GM20431 (cell line): ENCODE results near the gene FBXW4.

Experiments
- in situ Hi-C: fragments of 300-500 bp; cut with MseI, MboI; formaldehyde crosslinking; loops from one replicate; pipeline ENCODE4 v1.15.0; 2020; ENCODE audit warnings: low sequenced_read_pairs; ENCODE audit not compliant: unreplicated experiment

The FBXW4 gene

DNA sequence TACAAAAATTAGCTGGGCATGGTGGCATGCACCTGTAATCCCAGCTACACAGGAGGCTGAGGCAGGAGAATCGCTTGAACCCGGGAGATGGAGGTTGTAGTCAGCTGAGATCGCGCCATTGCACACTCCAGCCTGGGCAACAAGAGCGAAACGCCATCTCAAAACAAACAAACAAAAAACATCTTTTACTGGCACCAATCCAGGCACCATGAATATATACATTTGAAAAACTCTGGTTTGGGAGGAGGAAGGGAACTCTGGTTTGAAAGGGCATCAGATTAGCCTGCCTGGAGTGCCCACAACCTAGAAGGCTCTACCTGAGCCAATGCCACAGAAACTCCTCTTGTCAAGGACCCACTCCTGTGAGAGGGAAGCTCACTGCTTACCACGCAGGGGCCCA, 122.8 kb downstream of the FBXW4 start:
- in situ Hi-C loops, result loop anchor here (25.0 kb wide), 1 partner anchor 360 kb away; no protein-coding TSS in a partner anchor

DNA sequence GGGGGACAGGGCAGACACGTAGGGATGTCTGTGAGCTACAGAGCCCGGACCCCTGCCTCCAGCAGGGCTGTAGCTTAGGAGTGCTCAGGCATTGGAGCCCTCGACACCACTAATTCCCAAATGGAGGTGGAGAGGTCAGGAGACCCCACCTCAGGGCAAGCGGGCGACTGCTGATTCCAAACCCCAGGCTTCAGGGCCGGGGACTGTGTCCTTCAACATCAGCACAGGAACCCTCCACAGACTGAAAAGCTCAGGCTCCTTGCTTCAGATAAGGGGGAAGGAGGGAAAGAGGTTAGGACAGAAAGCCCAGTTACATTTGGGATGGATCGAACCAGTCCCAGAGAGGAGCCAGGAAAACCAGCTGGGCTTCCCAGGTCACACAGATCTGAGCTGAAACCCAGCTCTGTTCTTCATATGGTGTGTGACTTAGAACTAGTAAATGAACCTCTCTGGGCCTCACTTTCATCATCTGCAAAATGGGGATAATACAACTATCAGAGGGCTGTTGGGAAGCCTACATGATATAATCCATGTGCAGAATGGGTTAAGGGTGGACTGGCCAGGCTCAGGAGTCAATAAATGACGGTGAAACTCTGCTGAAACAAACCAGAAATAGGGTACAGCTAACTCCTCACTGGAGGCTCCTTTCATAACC, 123.6 kb downstream of the FBXW4 start:
- in situ Hi-C loops, result loop anchor here (25.0 kb wide), 1 partner anchor 359 kb away; no protein-coding TSS in a partner anchor

DNA sequence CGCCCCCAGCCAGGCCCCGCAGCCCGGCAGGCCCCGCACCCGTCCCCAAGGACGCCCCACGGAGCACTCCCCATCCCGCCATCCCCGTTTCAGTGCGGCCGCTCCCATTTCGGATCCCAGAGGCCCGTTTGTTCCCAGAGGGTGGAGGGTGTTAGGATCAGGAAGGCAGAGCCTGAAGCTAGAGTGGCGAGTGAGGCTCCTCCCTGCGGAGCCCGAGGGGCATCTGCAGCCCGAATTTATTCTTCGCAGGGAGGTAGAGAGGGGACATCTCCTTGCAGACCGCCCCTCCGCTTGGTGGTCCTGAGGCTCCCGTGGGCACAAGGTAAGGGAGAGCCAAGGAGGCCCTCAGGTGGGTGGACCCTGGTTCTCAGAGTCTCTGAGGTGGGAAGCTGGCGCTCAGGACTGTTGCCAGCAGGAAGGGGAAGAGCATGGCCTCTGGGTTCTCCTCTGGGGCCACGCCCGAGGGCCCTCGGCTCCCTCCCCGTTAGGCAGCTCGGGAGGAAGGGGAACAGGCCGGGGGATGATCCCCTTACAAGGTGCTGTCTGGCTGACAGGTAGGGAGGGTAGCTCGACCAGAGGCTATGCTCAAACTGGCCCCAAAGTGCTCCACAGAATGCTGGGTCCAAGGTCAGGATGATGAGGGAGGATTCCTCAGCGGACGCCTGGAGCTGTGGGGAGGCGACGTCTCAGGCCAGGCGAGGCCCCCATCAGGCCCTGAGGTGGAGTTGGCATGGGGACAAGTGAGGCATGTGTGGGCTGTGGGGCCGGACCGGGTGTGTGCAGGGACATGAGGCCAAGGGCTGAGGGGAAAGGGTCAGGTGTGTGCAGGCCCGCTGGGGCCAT, 124.3 kb downstream of the FBXW4 start:
- in situ Hi-C loops, result loop anchor here (25.0 kb wide), 1 partner anchor 358 kb away; no protein-coding TSS in a partner anchor

DNA sequence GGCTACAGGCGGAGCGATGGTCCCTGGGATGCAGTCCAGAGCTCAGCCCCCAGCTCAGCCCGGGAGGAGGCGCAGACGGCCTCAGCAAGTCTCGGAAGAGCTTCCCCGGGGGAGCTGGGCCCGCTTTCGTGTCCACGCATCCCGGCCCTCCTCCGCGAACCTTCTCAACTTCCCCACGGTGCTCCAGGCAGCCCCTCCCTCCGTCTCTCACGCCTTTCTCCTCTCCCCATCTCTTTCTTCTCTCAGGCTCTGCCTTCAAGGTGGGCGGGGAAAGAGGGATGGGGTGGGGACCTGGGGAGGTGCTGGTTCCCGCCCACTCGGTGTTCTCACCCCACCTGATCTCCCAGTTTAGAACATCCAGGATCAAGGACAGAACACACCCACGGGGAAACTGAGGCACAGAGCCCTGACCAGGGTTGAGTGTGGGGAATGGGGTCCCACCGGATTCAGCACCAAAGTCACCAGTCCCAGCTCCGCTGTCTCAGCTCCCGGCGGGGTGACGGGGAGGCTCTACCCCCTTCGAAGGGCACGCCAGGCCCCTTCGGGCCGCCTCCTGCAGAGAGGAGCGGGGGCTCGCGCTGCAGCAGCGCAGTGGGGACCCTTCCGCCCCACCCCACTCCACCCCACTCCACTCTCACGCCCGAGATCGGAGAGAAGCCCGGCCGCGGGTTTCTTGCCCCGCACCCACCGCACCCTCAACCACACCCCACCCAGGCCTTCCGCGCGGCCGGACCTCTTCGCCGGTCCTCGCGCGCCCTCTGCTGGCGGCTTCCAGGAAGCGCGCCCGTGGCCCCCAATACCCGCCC, 125.1 kb downstream of the FBXW4 start:
- in situ Hi-C loops, result loop anchor here (25.0 kb wide), 1 partner anchor 358 kb away; no protein-coding TSS in a partner anchor

DNA sequence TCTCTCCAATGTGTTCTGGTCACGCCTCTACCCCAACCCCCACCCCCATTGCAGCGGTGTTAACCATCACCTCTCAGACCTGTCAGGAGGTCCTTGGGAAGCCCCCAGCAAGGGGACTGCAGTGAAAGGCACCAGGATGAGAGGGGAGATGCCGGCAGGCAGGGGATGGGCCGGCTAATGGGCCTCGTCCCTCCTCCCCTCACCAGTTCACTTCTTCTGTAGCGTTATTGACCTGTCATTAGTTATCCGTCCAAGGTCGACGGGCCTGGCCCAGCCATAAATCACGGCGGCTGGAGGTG, 125.7 kb downstream of the FBXW4 start:
- in situ Hi-C loops, result loop anchor here (25.0 kb wide), 1 partner anchor 357 kb away; no protein-coding TSS in a partner anchor

DNA sequence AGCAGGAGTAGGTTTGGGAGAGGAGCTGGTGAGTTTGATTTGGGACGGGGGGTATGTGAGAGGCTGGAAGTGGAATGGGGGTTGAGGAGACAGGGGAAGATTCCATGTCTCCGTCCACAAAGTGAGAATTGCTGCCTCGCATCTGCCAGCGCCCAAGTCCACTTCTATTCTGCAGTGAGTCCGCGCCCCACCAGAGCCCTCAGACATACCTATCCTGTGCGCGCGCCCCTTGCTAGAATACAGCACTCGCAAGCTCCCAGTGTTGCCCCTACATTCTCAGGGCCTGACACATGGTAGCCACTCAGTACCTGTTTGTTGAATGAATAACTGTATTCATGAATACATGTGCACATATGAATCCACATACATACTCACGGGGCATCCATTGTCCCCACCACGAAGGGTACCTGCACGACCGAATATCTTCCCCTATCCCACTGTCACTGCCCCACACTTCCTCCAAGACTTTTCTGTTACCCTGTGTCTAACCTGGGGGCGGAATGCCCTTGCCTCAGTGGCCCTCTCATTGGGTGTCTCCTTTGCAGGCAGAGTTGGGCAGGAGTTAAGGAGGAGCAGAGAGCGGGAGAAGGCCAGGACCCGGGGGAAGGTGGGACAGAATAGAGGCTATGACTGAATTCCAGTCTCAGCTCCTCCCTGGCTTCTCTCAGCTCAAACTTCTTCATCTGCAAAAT, 126.8 kb downstream of the FBXW4 start:
- in situ Hi-C loops, result loop anchor here (25.0 kb wide), 1 partner anchor 356 kb away; no protein-coding TSS in a partner anchor

DNA sequence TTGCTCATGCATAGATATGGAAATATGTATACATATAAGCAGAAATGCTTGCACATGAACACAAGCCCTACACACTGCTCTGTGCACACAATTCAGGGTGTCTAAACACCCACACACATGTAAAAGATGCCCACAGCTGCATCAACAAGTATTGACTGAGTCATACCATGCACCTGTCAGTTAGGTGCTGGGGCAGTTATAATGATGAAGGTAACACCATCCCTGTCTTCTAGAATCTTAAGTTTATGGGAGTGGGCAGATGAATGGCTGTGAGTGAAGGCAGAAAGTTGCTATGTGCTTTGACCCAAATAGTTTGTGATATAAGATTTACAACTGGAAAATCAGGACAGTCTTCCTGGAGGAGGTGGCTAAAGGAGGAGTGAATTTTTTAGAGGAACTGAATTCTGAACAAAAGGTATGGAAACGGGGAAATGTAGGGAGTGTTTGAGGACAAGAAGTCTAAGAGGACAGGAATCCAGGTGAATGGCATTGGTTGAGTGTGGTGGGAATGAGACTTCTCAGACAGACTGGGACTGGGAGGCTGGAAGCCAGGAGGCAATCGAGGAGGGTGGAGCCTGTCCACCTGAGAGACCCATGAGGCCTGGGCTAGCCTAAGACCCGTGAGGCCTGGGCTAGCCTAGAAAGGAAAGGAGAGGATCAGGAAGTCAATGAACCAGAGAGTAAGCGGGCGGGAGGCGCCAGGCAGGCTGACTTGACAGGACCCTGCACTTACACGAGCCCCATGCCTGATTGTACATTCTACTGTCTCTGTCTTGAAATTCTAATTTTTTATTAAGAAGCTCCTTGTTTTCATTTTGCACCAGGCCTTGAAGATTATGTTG, 127.6 kb downstream of the FBXW4 start:
- in situ Hi-C loops, result loop anchor here (25.0 kb wide), 1 partner anchor 355 kb away; no protein-coding TSS in a partner anchor

DNA sequence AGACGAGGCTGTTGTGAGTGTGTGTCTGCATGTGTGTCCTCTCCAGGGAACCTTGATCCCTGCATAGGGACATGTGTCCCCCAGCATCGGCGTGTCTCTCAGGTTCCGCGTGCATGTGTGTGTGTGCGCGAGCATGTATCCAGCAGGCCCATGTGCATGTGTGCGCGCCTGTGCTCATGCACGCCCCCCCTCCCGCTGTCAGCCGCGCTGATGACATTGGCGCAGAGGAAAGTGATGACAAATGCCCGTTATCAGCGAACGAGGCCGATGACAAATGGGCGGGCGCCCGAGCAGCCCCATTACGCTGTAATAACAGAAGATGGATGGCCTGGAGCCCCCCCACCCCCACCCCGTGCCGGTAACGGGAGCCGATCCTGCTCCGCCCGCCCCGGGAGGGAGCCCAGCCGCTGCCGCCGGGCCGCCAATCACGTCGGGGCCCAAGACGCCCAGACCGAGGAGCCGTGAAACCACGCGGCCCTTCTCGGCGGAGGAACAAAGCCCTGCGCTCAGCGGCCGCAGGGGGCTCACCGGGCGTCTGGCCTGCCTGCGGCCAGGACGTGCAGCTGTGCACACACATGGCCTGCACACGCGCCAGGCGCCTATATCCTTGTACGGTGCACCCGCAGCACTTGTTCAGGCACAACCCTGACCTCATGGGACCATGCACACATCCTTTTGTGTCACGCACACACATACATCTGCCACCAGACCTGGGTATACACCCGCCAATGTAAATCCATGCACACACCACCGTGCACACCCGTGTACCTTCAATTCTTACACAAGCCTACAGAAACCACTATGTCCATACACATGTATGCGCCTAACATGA, 128.4 kb downstream of the FBXW4 start:
- in situ Hi-C loops, result loop anchor here (25.0 kb wide), 1 partner anchor 354 kb away; no protein-coding TSS in a partner anchor

DNA sequence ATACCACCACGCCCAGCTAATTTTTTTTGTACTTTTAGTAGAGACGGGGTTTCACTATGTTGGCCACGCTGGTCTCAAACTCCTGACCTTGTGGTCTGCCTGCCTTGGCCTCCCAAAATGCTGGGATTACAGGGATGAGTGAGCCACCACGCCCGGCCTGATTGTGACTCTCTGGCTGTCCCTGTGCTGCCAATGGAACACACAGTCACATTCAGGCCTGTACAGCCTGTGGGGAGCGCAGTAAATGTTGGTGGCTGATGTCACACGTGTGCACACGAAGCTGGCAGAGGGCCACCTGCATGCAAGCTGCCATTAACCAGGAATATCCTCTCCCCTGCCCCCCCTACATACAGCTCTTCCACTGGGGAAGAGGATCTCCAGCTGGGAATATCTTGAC, 129.0 kb downstream of the FBXW4 start:
- in situ Hi-C loops, result loop anchor here (25.0 kb wide), 1 partner anchor 354 kb away; no protein-coding TSS in a partner anchor

DNA sequence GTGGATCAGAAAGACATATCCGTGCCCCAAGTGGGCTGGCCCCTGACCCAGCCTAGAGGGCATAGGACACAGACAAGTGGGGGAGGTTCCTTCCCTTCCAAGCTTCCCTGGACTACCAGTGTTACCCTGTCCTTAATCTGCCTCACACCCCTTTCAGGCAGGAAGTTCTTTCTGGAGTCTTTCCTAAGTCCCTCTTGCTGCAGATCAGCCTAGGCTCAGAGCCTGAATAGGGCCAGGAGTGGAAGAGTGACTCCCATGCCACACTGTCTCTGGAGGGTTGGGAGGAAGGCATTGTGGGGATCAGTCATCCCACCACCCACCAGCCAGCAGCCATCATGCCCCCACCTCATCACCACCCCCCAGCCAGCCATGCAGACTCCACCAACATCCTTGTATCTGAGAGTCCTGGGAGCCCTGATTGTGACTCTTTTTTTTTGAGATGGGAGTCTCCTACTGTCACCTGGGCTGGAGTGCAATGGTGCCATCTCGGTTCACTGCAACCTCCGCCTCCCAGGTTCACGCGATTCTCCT, 129.5 kb downstream of the FBXW4 start:
- in situ Hi-C loops, result loop anchor here (25.0 kb wide), 1 partner anchor 353 kb away; no protein-coding TSS in a partner anchor

DNA sequence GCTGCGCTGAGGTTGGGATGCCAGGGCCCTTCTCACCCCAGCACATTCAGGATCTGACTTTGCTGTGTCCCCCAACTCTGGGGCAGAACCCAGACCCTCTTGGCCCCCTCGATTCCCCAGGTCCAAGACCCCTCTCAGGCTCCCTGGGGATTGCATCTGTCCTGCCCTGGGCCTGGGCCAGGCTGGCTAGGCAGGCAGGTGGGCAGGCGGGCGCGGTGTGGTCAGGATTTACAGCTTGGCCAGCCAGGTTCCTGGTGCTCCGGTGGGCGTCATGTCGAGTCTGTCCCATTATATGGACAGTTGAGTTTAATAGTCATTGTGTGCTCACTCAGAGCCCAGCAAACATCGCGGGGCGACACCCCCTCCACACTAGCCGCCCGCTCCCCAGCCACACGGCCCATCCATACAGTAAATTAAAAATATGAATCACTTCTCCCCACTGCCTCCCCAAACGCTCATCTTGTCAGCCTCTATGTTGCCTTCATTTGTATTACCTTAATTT, 130.4 kb downstream of the FBXW4 start:
- in situ Hi-C loops, result loop anchor here (25.0 kb wide), 1 partner anchor 352 kb away; no protein-coding TSS in a partner anchor

DNA sequence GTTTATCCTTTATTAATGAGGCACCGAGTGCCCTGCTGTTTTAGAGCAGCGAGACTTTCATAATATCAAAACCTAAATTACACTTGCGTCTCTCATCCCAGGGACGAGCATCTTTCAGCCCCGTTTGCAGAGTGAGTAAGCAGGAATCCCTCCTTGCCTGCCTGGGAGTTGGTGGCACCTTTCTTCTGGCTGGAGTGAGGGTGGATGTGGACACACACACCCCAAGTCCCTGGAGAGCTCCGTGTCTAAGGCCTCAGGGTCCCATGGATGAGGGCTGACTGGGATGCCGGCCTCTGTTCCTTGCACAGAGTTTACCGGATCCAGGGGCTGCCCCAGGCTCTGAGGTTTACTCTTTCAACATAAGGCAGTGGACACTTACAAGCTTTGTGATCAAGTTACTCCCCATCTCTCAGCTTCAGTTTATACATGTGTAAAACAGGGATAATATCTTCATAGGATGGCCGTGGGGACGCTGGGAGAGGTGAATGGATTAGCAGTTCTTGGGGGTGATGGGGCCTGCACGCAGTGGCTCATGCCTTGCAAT, 131.4 kb downstream of the FBXW4 start:
- in situ Hi-C loops, result loop anchor here (25.0 kb wide), 1 partner anchor 351 kb away; no protein-coding TSS in a partner anchor

DNA sequence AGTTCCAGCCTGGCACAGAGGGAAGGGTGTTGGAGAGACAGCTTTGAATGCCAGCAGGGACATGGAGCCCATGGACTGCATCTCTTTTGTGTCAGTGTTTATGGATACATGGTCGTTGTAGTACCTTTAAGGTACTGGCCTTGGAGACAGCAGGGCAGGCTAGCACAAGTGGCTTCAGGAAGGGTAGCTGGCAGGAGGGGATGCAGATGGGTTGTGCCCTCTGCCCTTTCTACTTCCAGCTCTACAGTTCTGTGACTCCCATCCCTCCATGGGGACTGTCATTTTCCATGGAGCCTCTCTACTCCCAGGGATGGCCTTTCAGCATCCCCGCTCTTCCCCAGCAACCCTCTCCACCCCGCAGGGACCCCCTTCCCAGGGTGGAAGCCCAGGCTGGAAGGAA, 132.0 kb downstream of the FBXW4 start:
- in situ Hi-C loops, result loop anchor here (25.0 kb wide), 1 partner anchor 351 kb away; no protein-coding TSS in a partner anchor

DNA sequence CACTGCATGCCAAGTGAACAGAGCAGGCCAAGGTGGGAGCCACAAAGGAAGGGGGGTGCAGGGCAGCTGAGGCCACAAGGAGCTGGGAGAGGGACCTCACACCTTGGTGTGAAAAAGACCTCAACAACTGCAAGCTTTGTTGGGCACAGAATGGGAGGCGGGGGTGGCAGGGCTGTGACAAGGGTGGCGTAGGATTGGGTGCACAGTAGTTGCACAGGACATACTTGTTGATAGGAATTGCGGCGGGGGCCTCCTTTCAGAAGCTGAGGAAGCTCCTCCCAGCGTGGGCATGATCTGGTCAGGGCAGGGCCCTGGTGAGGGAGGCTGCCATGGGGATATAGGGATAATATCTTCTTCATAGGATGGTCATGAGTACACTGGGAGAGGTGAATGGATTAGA, 132.7 kb downstream of the FBXW4 start:
- in situ Hi-C loops, result loop anchor here (25.0 kb wide), 1 partner anchor 350 kb away; no protein-coding TSS in a partner anchor

DNA sequence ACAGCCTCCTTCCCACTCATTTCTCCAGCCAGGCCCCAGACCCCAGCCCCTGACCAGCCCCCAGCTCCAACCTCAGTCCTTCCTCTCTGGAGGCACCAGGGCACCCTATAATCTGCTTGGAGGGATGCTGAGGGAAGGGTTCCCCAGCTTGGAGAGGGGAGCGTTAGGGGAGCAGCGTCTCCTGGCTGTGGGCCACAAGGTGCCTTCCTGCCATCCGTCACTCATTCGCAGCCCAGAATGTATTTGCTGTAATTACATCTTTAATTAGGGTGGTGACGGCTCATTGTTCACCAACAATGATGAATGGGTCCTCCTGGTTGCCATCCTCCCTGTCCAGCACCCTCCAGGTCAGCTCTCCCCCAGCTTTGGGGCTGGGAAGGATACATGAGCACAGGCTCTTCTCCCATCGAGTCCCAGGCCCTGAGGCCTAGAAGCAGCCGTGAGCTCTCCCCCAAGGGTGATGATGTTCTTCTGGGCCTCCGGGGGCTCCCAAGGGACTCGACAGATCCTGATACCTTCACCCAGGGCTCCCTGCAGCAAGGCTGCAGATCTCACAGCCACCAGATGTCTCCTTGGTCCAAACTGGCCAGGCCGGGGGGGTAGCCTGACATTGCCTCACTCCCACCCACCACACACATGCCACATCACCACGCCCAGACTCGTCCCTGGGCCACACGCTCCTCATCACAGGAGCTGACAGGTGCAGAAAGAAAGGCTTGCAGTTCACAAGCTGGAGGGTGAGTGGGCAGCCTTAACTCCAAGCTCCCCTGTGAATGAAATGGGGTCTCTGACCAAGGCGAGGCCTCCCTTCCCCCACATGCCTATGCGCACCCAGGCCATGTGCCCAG, 133.7 kb downstream of the FBXW4 start:
- in situ Hi-C loops, result loop anchor here (25.0 kb wide), 1 partner anchor 349 kb away; no protein-coding TSS in a partner anchor
